GM18907 (cell line): ENCODE measurements around the gene TSSC4.

Experiments
- ATAC-seq: cut with Tn5 transposase; IDR thresholded peaks from one replicate; pipeline ENCODE4 v1.9.1; 2021; ENCODE audit warnings: mild to moderate bottlenecking, moderate library complexity; ENCODE audit not compliant: unreplicated experiment

TSSC4 gene

GRCh38 chr11:2446590-2447252 is 46.2 kb downstream of the TSSC4 start:
- ATAC-seq, result no peak

DNA sequence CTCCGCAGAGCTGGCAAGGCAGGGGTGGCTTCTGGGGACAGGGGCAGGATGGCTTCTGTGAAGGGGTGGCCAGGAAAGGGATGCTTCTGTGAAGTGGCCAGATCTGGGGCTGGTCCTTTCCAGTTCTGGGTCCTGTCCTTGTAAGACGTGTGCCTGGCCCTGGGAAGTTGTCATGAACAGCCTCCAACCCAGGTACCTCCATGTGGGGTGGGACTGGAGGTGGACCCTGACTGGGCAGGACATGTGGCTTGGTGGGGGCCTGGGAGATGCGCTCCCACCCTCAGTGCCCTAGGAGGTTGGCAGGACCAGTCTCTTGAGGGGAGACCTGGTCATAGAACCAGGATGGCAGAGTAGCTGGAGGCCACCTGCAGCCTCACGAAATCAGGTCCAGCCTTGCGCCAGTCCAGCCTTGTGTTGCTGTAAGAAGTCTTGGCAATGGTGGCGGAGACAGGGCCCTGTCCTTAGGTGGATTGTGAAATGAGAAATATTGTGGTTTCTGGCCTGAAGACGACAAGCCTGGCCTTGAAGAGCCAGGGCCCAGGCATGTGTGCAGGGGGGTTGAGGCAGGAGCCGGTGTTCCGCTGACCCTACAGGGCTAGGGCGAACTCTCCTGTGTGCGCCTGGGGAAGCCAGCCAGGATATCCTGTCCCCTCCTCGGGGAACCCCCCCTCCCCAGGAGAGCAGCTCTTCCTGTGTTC is 46.9 kb downstream of the TSSC4 start:
- ATAC-seq, result no peak

- ATAC-seq, result no peak
Measured at GRCh38 chr11:2447951-2448650, 47.6 kb downstream of the TSSC4 start.

DNA sequence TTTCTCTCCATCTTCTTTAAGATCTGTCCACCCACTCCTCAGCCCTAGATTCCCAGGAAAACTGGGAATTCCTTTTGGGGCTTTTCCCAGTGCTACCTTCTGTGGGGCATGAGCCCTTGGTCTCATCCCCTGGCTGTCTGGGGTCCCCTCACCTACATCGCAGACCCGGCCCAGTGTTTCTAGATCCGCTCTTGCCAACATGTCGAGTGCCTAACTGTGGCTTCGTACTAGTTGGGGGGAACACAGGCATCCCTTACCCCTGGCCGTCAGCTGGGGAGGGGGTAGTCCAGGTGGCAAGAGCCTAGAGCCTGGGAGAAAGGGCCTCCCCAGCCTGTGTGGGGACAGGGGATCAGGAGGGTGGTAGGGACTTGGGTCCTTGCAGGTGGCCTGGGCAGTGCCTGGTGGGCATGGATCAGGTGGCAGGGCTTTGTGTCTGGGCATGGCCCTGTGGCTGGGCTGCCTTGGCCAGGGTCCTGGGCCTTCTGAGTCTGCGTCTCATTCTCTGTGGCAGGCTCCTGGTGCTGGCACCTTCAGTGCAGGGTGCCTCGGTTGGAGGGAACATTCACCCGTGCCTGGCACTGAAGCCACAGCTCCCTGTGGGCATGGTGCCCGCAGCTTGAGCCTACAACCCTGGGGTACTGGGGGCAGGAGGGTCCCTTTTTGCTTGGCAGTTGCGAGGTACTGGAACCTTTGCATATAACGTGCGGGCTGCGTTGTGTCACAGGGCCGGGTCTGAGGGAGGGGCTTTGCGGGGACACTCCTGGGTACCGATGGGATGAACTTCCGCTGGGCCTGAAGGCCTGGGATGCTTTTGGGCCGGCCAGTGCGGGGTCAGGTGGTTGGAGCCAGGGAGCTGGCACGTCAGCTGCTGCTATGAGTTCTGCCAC is 48.4 kb downstream of the TSSC4 start:
- ATAC-seq, result no peak

- no peak for ATAC-seq
Measured at GRCh38 chr11:2449548-2450320, 49.2 kb downstream of the TSSC4 start.

- no peak for ATAC-seq
Measured at GRCh38 chr11:2450321-2451041, 49.9 kb downstream of the TSSC4 start.

- ATAC-seq, result no peak
Measured at GRCh38 chr11:2451336-2451735, 50.8 kb downstream of the TSSC4 start.

DNA sequence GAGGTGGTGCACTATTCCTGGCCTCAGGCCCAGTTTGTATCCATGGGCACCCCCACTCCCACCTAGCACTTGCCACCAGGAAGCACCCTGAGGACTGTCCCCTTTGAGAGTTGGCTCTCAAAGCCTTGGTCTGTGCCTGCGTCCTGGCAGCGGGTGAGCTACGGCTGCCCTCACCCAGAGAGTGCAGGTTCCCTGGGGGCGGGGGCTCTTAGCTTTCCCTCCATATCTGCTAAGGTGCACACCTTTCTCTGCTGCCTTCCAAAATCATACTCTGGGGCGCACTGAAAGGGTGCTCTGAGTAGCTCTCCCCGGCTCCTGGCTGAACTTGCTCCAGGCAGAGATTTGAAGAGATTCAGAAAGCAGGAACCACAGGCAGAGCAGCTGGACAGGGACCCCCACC is 51.4 kb downstream of the TSSC4 start:
- ATAC-seq, result no peak

- no peak for ATAC-seq
Measured at GRCh38 chr11:2452321-2453012, 51.9 kb downstream of the TSSC4 start.

DNA sequence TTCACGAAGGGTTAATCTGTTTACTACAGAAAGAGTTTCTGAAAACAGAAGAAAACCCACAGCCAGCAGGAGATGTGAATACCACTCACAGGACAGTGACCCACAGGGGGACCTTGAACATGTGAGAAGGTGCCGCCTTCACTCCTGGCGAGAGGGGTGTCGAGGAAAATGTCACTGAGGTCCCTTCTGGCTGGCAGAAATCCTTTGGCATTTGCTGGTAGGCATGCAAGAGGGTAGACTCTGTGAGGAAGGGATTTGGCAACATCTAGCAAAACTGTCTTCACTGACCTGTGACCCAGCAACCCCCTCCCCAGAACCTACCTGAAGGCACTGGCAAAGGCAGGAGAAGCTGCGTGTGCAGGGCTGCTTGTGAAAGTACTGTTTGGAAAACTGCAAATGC is 52.9 kb downstream of the TSSC4 start:
- no peak for ATAC-seq
